Measurements from ENCODE around the gene GMPR2.
A peak's percentile ranks its signal among the peaks of the same experiment; 100 is the strongest.
"Not testable (repeated sequence)": the region's sequence is repeated elsewhere in the genome, so short reads cannot be mapped to it uniquely, and the experiment has no call there.

Gene GMPR2

DNA sequence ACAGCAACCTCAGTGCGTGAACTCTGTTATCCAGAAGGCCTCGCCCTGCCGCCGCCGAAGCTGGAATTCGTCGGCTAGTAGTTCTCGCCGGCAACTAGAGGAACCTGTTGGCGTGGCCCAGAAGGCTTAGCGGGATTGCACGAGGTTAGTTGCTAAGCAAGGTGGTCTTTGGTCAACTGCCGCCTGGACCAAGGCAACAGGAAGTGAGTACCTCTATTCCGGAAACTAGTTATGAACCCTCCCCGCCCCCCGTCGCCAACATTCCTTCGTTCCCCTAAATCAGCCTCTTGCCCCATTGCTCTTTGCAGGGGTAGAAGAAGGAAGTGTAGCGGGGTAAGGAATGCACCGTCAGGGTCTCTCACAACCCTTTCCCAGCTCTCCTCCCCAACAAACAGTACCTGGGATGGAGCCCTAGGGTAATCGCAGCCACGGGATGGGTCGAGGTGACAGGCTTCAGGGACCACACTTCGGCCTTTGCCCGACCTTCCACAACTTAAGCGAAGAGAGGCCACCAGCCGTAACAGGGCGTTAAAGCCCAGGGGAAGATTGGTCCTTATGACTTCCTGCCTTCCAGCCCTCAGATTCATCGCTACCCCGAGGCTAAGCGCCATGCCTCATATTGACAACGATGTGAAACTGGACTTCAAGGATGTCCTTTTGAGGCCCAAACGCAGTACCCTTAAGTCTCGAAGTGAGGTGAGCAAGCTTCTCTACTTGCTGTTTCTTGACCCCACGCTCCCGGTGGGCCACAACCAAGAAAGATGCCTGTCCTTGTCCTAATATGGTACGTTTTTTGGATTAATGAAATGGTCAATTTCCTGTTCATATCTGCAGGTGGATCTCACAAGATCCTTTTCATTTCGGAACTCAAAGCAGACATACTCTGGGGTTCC, at the start of gene GMPR2:
TSS of gene GMPR2 (plus strand) at position 285 of the 893 bp plus-strand sequence. CDS start at position 610, 325 bp downstream.
- peak; percentile 93 for DNase-seq

DNA sequence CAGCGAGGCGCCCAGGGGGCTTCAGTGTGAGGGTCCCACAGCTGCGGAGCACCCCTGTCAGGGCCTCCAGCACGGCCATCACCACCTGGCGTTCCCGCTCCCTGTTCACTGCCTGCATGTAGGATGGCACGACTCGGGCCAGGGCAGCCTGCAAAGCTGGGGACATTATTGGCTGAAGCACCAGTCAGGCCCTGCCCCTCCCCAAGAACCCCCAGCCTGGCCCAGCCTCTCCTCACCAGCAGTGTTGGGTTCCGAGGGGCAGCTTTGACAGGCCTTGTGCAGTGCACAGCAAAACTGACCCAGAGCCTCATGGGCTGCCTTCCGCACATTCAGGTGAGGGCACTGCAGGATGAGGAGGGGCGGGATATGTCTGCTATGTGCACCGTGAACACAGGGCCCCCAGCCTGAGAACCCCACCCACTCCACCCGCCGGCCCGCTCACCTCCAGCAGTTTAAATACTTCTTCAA, 49.7 kb upstream of the GMPR2 start:
- no peak for DNase-seq

DNA sequence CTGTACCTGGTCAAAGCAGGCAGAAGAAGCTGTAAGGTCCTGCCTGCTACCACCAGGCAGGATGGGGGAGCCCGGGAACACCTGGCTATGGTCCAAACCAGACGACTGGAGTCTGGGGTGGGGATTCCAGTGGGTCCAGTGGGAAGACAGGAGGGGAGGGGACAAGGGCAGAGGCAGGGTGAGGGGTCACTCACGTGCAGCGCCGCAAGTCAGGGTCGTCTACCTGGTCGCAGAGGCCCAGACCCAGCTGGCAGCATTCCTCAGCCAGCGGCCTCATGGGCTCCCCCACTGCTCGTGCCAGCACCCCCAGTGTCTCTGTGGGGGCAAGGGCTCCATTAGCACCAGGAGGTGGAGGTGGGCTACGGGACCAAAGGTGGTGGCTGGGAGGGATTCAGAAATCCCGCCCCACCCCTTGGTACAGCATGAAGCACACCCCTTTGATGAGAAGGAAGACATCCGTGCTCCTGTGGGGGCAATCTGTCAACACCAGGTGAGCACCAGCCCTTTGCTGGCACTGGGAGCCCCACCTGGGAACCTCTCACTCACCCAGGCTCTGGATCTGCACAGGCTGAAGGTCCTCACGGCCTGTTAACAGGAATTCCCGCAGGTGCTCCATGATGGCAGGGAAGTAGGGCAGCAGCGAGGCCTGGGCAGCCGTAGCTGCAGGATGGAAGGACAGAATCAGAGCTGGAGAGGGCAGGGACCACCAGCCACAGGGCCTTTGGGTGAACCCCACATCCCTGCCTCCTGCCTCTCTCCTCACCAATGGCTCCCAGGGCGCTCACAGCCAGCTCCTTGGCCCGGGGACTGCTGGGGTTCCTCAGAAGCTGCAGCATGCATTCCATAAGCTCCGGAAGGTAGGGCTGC, 48.4 kb upstream of the GMPR2 start:
- no peak for DNase-seq

DNA sequence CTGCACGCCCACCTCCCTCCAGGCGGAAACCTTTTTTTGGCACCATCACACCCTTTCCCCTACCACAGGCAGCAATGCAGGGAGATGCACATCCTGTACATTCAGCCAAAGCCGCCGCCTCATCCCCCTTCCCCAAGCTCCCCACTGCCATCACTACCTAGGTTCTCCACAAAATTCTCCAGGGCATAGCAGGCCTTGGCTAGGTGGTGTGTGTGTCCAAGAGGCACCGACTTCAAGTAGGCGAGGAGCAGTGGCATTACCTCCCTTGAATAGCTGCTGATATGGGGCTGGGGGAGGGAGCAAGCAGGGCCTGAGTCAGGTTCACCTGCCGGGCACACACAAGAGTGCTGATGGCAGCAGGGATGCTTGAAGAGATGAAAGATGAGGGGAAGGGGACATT, 47.7 kb upstream of the GMPR2 start:
- no peak for DNase-seq

DNA sequence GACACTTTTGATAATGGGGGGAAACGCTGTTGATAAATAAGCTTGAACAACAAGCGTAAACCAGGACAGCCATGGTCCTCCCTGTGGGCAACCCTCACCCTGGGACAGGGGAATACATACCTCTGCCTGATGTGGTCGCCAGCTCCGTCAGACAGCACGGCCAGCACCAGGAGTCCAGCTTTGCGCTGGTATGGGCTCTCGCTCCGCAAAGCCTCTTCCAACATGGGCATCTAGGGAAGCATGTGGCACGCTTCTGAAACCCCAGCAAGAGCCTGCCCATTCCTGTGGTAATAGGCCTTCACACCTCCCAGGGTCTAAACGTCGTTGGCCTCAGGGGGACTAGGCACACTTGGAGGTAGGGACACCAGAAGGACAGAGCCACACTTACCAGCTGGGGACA, 47.0 kb upstream of the GMPR2 start:
- no peak for DNase-seq

DNA sequence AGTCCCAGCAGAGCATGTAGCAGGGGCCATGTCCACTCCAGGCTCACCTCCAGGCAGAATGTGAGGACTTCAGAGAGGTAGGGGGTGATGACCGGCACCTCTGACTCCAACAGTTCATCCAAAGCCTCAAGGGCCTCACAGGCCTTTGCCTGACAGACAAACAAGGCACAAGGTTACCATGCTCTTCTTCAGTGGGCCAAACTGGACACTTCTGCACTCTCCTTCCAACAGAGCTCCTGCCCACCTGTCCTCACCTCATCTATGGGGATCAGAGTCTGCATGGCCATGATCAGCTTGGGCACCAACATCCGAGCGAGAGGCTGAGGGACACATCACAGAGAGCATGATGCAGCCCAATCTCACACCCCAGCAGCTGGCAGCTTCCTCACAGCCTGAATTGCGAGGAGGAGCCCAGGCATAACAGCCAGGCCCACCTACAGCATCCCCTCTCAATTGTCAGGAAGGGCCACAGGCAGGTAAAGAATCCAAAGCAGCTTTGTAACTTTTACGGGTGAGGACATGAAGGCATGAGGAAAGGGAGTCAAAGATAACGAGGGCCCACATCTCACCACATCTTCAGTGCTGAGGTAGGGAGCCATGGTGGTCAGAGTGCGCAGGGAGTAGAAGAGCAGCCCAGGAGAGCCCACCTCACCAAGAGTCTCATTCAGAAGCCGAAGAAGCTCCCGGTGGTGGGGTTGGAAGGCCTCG, 45.7 kb upstream of the GMPR2 start:
- no peak for DNase-seq

DNA sequence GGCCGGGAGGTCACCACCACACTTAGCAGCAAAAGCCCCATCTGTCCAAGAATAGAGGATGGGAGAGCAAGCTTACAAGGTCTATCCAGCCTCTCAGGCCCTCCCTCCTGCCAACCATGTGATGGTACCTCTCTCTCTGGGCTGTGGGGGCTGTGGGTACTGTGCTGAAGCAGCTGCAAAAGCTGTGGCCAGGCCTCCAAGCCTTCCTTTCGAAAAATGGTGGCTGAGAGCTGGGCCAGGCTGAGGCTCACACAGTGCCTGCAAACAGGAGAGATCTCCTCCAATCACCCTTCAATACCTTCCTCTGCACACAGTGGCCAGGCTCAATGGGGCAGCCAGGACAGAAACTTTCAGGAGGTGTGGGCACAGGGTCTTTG, 45.2 kb upstream of the GMPR2 start:
- DNase-seq = no peak

DNA sequence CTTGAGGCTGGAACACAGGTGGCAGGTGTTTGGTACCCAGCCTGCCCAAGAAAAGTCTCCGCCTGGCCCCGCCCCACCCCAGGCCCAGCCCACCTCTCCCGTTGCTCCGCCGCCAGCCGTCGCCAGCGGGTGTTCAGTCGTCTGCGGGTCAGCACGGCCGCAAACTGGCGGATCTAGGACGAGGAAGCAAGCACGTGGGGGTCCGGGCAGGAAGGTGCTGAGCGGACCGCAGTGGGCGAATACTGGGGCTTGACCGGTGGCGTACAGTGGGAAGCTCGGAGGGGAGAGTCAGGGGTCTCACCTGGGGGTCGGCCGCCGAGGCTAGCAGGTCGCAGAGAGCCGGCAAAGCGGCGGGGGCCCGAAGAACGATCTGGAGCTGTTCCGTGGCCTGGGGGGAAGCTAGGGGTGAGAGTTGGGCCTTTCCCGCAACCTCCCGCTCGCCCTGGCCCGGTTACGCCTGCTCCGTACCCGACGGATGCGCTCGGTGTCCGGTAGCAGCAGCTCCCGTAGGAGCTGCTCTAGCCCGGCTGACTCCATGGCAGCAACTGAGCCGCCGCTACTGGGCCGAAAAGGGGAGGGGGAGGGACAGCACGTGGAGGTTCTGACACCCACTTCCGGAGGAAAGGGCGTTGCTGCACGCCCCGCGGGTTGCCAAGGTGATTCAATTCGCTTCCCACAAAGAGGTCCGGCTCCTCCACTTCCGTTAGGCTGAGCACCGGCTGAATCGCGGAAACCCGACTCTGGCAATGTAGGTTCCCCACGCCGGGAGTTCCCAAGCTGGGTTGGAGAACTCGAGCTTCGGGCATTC, 44.3 kb upstream of the GMPR2 start, which contains the start of gene IPO4:
TSS of gene IPO4 (minus strand) at position 566 of the 808 bp plus-strand sequence. CDS start at position 537, 29 bp downstream.
- DNase-seq = peak; percentile 92

DNA sequence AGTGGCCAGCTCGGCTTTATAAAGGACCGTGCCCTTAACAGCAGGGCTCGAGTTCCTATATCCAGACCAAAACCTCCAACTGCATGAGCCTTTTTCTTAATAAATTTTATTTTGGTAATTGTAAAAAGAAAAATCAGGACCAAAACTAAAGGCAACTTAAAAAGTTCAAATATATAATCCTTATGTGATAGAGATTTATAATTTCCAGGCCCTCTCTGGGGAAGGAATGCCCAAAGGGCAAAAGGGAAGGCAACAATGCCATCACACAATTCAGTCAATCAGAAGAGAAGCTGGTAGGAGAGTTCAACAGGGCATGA, 43.7 kb upstream of the GMPR2 start:
- DNase-seq = no peak

DNA sequence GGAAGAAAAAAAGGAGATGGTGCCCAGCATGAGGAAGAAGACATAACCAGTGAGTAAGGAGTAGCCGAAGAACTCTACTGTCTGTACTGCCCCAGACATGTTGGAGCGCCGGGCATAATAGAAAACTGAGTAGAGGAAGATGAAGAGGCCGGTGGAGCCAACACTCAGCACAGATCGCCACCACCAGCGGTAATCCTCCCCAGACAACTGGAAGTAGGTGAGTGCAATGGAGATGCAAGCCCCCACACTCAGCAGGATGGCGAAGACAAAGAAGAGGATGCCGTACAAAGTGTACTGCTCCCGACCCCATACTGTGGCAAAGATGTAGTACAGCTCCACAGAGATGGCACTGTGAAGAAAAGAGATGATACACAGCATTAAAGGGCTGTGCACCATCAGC, 43.3 kb upstream of the GMPR2 start:
- DNase-seq = no peak

DNA sequence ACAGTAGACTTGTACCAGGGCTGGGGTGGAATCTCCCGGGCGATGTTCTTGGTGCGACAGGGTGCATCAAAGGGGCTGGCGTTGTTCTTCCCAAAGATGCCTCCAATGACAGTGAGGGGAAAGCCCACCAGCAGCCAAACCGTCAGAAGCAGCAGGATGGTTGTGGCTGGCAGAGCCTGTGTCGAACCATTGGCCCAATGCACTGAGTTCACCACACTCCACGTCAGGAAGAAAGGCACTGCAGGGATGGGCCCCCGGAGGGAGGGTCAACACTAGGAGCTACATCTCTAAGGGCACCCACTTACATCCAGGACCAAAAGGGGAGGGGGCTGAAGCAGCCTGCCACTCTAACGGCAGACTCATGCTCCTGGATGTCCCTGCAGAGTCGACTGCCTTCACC, 42.3 kb upstream of the GMPR2 start:
- DNase-seq = no peak

DNA sequence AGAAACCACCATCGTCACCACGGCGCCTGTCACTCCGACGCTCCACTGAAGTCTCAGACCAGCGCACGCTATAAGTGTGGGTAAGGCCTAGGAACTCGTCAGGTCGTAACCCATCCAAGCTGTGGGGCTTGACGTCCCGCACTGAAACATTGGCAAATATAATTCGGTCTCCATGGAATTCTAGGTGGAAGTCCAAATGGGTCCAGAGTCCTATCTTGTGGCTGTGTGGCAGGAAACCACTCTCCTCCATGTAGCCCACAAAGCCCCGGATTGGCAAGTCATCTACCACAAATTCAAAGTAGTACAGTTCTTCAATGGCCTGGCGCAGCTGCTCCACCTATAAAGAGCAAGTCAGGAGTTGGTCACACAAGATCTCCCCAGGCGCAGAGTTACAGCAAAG, 39.8 kb upstream of the GMPR2 start:
- DNase-seq = no peak

DNA sequence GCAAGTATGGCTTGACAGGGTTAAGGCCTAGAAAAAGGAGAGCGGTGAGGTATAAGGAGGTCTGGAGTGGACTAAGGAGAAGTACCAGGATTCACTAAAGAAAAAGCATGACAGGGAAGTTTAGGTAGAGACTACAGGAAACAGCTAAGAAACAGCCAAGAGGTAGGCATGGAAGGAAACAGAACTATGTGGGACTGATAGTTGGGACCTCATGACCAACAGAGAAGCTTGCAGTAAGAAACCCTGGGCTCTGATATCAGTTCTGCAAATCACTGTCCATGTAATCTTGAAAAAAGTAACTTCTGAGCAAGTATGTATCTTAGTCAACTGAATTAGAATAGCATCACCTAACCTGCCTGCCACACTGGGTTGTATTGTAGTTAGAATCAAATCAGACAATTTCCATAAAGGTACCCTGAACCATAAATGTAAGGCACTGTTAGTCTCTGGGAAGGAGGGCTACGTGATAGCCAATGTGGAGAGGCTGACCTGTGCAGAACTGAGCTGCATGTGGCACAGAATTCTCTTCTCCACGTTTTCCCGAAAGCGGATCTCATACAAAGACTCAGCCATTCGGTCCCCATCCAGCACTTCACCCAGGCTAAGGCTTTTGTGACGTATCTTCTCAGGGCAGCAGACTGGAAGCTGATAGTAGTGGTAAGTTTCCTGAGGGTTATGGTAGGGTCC, 38.4 kb upstream of the GMPR2 start:
- no peak for DNase-seq

DNA sequence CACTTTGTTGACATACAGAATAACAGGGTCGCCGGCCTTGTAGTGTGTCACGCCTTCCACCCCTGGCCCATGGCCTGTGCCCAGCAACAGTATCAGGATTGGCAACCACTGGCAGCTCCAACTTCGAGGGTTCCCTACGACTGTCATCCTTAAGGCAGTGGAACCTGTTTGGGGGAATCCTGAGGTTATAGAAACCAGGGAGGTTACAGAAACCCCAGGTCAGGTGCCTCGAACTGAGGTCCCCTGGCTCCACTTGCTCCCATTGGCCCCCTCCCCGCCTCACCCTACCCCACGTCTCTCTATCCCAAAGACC, 37.9 kb upstream of the GMPR2 start:
- no peak for DNase-seq

DNA sequence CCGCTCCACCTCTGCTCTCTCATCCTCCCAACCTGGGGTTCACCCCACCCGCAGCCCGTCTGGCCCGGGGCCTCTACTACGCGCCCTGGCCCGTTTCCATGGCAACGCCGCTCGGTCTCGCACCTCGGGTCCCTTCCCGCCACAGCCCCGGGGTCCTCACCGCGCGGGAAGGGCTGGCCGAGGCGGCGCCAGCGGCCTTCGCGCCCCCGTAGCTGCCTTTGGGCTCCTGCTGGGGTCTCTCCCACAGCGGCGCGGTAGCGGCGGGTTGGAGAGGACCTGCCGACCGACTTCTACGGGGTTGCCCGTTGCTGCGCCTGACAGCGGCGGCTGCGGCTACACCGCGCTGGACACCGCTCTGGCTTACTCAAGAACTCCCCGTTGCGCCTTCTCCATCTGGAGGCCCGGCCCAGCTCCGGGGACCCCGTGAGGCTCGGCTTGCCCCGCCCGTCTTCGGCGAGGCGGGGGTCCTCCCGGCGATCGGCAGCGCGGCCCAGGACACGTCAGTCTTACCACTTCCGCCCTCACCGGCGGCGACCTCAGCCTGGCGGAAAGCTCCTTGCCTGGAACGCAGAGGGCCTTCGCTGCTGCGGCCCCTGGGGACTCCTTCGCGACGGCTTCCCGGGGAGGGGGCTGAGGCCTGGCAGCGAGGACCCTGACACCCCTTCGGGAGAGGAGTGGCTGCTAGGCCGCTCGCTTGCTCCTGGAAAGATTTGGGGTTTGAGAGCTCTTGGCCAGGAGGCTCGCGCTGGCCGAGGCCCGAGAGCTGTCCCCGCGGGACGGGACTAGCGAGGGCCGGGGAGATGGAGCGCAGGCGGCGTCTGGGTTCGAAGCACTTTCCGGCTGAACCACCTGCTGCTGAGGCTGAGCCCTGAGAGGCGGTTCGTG, 37.3 kb upstream of the GMPR2 start, which contains the start of gene TM9SF1:
TSS of gene TM9SF1 (minus strand) at position 256 of the 885 bp plus-strand sequence. CDS start 422 bp downstream, outside the sequence.
- DNase-seq = peak; percentile 85

DNA sequence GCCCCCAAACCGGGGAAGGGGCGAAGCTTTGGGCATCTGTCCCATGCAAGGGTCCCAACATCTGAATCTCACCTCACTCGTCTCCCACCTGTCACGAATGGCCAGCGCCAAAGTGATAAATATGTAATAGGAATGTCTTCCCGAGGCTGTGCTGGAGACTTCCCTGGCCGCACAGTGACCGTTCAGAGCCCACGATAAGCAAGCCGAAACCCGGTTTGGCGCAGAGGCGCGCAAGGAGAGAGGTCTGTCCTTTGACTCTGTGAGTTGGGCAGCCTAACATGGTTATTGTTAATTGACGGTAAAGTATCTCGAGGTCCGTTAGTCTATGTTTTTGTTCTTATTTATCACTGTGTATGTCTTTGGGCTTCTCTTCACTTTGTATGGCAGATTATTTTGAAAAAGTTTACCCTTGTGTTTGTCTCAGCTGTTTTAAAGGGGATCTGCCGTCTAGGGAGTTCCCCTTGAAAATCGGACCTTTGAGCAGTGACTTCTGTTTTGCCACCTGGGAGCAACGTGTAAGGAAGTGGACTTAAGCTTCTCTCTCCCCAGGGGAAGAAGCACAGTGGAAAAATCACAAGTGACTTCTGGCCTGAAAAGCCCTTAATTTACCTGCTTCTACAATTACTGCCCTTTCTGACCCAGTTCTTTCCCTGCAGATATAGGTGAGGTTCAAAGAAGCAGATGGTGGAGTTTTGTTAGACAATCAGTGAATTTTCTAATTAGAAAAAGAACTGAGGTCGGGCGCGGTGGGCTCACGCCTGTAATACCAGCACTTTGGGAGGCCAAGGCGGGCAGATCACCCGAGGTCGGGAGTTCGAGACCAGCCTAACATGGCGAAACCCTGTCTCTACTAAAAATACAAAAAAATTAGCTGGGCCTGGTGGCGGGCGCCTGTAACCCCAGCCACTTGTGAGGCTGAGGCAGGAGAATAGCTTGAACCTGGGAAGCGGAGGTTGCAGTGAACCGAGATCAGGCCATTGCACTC, 36.4 kb upstream of the GMPR2 start:
- no peak for DNase-seq

DNA sequence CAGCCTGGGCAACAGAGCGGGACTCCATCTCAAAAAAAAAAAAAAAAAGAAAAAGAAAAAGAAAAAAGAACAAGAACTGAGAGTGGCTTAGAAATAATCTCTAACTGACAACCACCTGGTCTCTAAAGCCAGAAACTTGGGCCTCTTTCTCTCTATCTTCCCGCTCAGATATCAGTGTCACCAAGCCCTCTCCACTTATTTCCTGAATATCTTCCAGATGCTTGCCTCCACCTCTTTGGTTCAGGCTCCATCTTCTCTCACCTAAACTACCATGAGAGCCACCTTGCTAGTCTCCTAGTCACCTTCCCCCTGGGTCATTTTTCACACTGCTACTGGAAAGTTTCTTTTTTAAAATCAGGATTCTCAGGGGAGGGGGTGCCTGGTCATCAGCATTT, 35.7 kb upstream of the GMPR2 start:
- no peak for DNase-seq

DNA sequence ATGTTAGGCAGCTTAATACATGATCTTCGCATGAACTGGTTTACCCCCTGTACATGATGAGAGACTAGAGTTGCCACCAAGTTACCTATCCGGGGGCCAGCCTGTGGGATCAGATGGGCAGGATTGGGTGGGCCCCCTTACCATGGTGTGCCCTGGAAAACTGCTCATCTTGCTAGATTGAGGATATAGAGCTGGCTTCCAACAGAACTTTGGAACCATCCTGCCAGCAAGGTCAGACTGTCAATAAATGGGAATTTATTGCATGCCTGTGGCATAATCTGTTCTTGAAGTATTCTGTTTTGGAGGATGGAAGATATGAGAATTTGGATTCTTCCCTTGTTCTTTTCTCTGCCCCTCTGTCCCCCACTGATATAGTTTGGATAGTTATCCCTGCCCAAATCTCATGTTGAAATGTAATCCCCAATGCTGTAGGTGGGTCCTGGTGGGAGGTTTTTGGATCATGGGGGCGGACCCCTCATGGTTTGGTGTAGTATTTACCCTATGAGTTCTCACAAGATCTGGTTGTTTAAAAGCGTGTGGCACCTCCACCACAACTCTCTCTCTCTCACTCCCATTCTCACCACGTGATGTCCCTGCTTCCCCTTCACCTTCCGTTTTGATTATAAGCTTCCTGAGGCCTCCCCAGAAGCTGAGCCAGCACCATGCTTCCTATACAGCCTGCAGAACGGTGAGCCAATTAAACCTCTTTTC, 33.8 kb upstream of the GMPR2 start:
- DNase-seq = no peak

DNA sequence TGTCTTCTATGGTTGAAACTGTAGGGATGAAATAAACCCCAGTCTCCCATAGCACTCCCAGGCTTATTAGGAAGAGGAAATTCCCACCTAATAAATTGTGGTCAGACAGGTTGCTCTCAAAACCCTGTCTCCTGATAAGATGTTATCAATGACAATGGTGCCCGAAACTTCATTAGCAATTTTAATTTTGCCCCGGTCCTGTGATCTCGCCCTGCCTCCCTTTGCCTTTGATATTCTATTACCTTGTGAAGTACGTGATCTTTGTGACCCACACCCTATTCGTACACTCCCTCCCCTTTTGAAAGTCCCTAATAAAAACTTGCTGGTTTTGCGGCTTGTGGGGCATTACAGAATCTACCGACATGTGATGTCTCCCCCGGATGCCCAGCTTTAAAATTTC, 30.2 kb upstream of the GMPR2 start:
- DNase-seq = not testable (repeated sequence)
